ENCODE data around the gene SPAAR. TPM values are rescaled to one million over a fixed set of nuclear protein-coding genes. Genes with fewer than 3 reads are reported as not detected.
A peak's percentile ranks its signal among the peaks of the same experiment; 100 is the strongest.

Gene SPAAR
- total RNA-seq, 1 experiment from 2014 or later = not detected

- Histone ChIP-seq H3K4me1 (ENCODE audit: control insufficient read depth in 1 of 2, insufficient read depth in 2 of 2, low read length in 2 of 2) (peaks cover 3 to 6% of the 10 kb centered on the region in 2 experiments; a peak in 2 of 4 replicates), H3K4me2 (ENCODE audit: low read length) (no peak within 1 kb of the TSS), H3K9me2 (ENCODE audit: insufficient read depth) (no peaks in the 10 kb centered on the region), H2AFZ (ENCODE audit: low read depth, low read length, poor library complexity, severe bottlenecking) (no peak within 1 kb of the TSS), H3K4me3 (replicated peaks in 1 of 2; ENCODE audit: low read depth in 1 of 2, low read length in 2 of 2) (no peak within 1 kb of the TSS), H3K9ac (ENCODE audit: low read length) (no peak within 1 kb of the TSS), H3K36me3 (ENCODE audit: control insufficient read depth in 1 of 2, insufficient read depth in 2 of 2, low read length in 2 of 2) (no peaks in the 10 kb centered on the region), H3K27ac (ENCODE audit: low read depth, low read length) (no peak within 1 kb of the TSS), H3K79me2 (ENCODE audit: insufficient read depth, low read length) (no peaks in the 10 kb centered on the region), H4K20me1 (ENCODE audit: insufficient read depth) (no peaks in the 10 kb centered on the region), H3K27me3 (ENCODE audit: insufficient read depth, low read length) (no peaks in the 10 kb centered on the region), H3K9me3 (ENCODE audit: control insufficient read depth in 1 of 2, insufficient read depth in 1 of 2, low read depth in 1 of 2, low read length in 2 of 2) (no peaks in the 10 kb centered on the region)
- RAD21 ChIA-PET (ENCODE audit: low non-redundant PET in 1 of 2, low total read pairs in 2 of 2, uncharacterized antibody in 2 of 2, unreplicated experiment in 2 of 2) = no interaction called here
- DNase-seq (ENCODE audit: low read depth, low spot score) (no peak), ATAC-seq (no peak)
- POLR2A ChIA-PET = no interaction called here
- no TSS peak for BruUV-seq (replicated peaks)
- intact Hi-C loops (cut with micrococcal nuclease) = no loop called here
- CTCF ChIA-PET = interaction anchor here (1.8 kb wide), 1 partner anchor 12 kb away, joined by 9 read pairs; no protein-coding TSS in a partner anchor
- TF ChIP-seq MAX (IDR thresholded peaks at IDR 0.05) (no peak), ATF3 (IDR thresholded peaks at IDR 0.05) (no peak)
Observed at GRCh38 chr9:35870351-35870923, 38.9 kb upstream of the SPAAR start, which contains the start of gene OR13J1. Gene OR13J1 (minus strand): TSS chr9:35870401. CDS start chr9:35870401, 0 bp downstream.

- ATAC-seq (peak; percentile 67), DNase-seq (ENCODE audit: low read depth, low spot score) (no peak)
- Histone ChIP-seq H3K36me3 (ENCODE audit: control insufficient read depth in 1 of 2, insufficient read depth in 2 of 2, low read length in 2 of 2) (no peaks in the 10 kb centered on the region), H4K20me1 (ENCODE audit: insufficient read depth) (no peaks in the 10 kb centered on the region), H3K27ac (ENCODE audit: low read depth, low read length) (no peak overlapping the region), H3K9me2 (ENCODE audit: insufficient read depth) (no peaks in the 10 kb centered on the region), H3K27me3 (ENCODE audit: insufficient read depth, low read length) (no peaks in the 10 kb centered on the region), H3K4me2 (ENCODE audit: low read length) (peak overlapping the region; percentile 28), H3K4me1 (ENCODE audit: control insufficient read depth in 1 of 2, insufficient read depth in 2 of 2, low read length in 2 of 2) (peaks cover 3 to 6% of the 10 kb centered on the region in 2 experiments; a peak in 2 of 4 replicates), H3K4me3 (replicated peaks in 1 of 2; ENCODE audit: low read depth in 1 of 2, low read length in 2 of 2) (no peak overlapping the region), H2AFZ (ENCODE audit: low read depth, low read length, poor library complexity, severe bottlenecking) (no peak overlapping the region), H3K79me2 (ENCODE audit: insufficient read depth, low read length) (no peaks in the 10 kb centered on the region), H3K9ac (ENCODE audit: low read length) (no peak overlapping the region), H3K9me3 (ENCODE audit: control insufficient read depth in 1 of 2, insufficient read depth in 1 of 2, low read depth in 1 of 2, low read length in 2 of 2) (peaks cover 1 to 5% of the 10 kb centered on the region in 2 experiments; a peak in 1 of 4 replicates)
- RAD21 ChIA-PET (ENCODE audit: low non-redundant PET in 1 of 2, low total read pairs in 2 of 2, uncharacterized antibody in 2 of 2, unreplicated experiment in 2 of 2) = no interaction called here
- intact Hi-C loops (cut with micrococcal nuclease) = no loop called here
- no TSS peak for BruUV-seq (replicated peaks)
- CTCF ChIA-PET = interaction anchor here (1.8 kb wide), 1 partner anchor 11 kb away, joined by 9 read pairs; no protein-coding TSS in a partner anchor
- POLR2A ChIA-PET = no interaction called here
- TF ChIP-seq SP1 (IDR thresholded peaks at IDR 0.05; ENCODE audit: low read depth) (no peak), JUND (IDR thresholded peaks at IDR 0.05) (peak; percentile 28; the same call in 1 of the 2 replicates), REST (IDR thresholded peaks at IDR 0.05; ENCODE audit: low read depth) (no peak), SIN3A (IDR thresholded peaks at IDR 0.05; ENCODE audit: low read depth) (no peak), EGR1 (IDR thresholded peaks at IDR 0.05; ENCODE audit: low read depth) (no peak), ZFX (IDR thresholded peaks at IDR 0.05) (no peak), POLR2AphosphoS5 (IDR thresholded peaks at IDR 0.05; ENCODE audit: low read depth, low read length) (no peak), MAX (IDR thresholded peaks at IDR 0.05) (no peak), CBX3 (IDR thresholded peaks at IDR 0.05; ENCODE audit: low read depth) (no peak), CEBPB (IDR thresholded peaks at IDR 0.05; ENCODE audit: low read depth) (no peak), CTCF (IDR thresholded peaks at IDR 0.05 in 2 of 3, conservative IDR thresholded peaks at IDR 0.05 in 1 of 3; ENCODE audit: borderline replicate concordance in 1 of 3, insufficient read depth in 1 of 3, low read depth in 2 of 3, low read length in 2 of 3) (no peak), FOSL1 (IDR thresholded peaks at IDR 0.05; ENCODE audit: low read depth) (peak; percentile 36; the same call in 1 of the 2 replicates), EZH2phosphoT487 (IDR thresholded peaks at IDR 0.05; ENCODE audit: borderline replicate concordance) (no peak), SRF (IDR thresholded peaks at IDR 0.05; ENCODE audit: low read depth) (no peak)
Observed at GRCh38 chr9:35871545-35871944, 37.7 kb upstream of the SPAAR start.
